ENCODE measurements around the gene SMTNL1.

SMTNL1 gene

DNA sequence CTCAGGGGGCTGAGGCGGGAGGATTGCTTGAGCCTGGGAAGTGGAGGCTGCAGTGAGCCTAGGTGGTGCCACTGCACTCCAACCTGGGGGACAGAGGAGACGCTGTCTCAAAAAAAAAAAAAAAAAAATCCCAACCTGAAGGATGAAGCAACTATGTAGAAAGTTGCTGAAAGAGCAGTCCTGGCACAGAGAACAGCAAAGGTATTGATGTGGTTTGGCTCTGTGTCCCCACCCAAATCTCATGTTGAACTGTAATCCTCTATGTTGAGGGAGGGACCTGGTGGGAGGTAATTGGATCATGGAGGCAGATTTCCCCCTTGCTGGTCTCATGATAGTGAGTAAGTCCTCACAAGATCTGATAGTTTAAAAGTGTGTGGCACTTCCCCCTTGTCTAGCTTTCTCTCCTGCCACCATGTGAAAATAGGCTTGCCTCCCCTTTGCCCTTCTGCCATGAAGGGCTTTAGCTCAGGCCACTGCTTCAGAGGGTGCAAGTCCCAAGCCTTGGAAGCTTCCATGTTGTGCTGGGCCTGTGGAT, 49.4 kb downstream of the SMTNL1 start:
- no peak for DNase-seq (ENCODE audit: low read depth)
- TF ChIP-seq, protein P1, sequence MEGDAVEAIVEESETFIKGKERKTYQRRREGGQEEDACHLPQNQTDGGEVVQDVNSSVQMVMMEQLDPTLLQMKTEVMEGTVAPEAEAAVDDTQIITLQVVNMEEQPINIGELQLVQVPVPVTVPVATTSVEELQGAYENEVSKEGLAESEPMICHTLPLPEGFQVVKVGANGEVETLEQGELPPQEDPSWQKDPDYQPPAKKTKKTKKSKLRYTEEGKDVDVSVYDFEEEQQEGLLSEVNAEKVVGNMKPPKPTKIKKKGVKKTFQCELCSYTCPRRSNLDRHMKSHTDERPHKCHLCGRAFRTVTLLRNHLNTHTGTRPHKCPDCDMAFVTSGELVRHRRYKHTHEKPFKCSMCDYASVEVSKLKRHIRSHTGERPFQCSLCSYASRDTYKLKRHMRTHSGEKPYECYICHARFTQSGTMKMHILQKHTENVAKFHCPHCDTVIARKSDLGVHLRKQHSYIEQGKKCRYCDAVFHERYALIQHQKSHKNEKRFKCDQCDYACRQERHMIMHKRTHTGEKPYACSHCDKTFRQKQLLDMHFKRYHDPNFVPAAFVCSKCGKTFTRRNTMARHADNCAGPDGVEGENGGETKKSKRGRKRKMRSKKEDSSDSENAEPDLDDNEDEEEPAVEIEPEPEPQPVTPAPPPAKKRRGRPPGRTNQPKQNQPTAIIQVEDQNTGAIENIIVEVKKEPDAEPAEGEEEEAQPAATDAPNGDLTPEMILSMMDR (IDR thresholded peaks at IDR 0.05; ENCODE audit: low read depth, low read length, missing control alignments) = no peak
- H3K4me3 ChIP-seq (ENCODE audit: low read depth, low read length) = no peak overlapping the region

DNA sequence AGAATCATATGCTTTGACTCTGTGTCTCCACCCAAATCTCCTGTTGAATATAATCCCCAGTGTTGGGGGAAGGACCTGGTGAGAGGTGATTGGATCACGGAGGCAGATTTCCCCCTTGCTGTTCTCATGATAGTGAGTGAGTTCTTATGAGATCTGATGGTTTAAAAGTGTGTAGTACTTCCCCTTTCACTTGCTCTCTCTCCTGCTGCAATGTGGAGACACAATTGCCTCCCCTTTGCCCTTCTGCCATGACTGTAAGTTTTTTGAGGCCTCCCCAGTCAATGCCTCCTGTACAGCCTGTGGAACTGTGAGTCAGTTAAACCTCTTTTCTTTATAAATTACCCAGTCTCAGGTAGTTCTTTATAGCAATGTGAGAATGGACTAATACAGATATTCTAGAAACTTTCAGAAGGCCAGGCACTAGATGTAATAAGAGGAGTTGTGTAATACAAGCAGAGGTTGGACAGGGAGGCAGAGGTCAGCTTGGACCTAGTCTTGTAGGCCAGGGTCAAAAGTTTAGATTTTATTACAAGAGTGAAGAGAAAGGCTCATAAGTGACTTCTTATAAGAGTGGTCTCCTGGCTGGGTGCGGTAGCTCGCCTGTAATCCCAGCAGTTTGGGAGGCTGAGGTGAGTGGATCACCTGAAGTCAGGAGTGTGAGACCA, 50.8 kb downstream of the SMTNL1 start:
- no peak overlapping the region for H3K4me3 ChIP-seq (ENCODE audit: low read depth, low read length)
- TF ChIP-seq, protein P1 (IDR thresholded peaks at IDR 0.05; ENCODE audit: low read depth, low read length, missing control alignments) = no peak
- DNase-seq (ENCODE audit: low read depth) = no peak

DNA sequence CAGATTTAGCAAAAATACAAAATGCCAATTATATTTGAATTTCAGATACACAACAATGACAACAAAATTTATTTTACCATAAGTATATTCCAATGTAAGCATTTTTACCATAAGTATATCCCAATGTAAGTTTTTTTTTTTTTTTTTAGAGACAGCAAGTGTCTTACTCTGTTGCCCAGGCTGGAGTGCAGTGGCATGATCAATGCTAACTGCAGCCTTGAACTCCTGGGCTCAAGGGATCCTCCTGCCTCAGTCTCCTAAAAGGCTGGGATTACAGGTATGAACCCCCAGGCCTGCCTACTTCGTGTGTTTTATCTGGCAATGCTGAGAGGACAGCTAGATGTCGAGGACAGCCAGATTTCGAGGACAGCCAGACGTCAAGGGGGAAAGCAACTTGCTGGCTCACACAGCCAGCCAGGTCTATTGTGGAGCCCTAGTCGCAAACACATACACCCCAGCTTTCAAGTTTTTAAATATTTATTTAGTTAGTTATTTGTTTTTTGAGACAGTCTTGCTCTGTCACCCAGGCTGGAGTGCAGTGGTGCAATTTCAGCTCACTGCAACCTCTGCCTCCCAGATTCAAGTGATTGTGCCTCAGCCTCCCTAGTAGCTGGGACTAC, 59.0 kb downstream of the SMTNL1 start:
- TF ChIP-seq, protein P1 (IDR thresholded peaks at IDR 0.05; ENCODE audit: low read depth, low read length, missing control alignments) = no peak
- DNase-seq (ENCODE audit: low read depth) = no peak
- no peak overlapping the region for H3K4me3 ChIP-seq (ENCODE audit: low read depth, low read length)

DNA sequence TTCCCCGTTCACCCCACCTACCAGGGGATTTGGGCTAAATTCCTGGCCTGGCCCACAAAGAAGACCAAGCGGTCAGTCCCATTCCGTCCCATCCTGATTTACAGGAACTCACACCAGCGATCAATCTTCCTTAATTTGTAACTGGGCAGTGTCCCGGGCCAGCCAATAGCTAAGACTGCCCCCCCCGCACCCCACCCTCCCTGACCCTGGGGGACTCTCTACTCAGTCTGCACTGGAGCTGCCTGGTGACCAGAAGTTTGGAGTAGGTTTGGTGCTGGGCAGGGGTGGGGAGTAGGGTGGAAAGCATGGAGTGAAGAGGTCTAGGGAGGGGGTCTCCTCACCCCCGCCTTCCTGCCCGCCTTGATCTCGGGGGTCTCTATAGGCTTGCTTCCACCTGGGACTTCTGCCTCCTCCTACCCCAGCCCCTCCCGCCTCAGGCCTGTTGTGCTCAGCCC, 60.1 kb downstream of the SMTNL1 start, which contains the start of gene SERPING1:
Gene SERPING1, plus strand, starts transcription at position 225 of the 455 bp plus-strand sequence. CDS start 586 bp downstream, outside the sequence.
- H3K4me3 ChIP-seq (ENCODE audit: low read depth, low read length) = no peak within 1 kb of the TSS
- TF ChIP-seq, protein P1 (IDR thresholded peaks at IDR 0.05; ENCODE audit: low read depth, low read length, missing control alignments) = no peak
- DNase-seq (ENCODE audit: low read depth) = no peak

DNA sequence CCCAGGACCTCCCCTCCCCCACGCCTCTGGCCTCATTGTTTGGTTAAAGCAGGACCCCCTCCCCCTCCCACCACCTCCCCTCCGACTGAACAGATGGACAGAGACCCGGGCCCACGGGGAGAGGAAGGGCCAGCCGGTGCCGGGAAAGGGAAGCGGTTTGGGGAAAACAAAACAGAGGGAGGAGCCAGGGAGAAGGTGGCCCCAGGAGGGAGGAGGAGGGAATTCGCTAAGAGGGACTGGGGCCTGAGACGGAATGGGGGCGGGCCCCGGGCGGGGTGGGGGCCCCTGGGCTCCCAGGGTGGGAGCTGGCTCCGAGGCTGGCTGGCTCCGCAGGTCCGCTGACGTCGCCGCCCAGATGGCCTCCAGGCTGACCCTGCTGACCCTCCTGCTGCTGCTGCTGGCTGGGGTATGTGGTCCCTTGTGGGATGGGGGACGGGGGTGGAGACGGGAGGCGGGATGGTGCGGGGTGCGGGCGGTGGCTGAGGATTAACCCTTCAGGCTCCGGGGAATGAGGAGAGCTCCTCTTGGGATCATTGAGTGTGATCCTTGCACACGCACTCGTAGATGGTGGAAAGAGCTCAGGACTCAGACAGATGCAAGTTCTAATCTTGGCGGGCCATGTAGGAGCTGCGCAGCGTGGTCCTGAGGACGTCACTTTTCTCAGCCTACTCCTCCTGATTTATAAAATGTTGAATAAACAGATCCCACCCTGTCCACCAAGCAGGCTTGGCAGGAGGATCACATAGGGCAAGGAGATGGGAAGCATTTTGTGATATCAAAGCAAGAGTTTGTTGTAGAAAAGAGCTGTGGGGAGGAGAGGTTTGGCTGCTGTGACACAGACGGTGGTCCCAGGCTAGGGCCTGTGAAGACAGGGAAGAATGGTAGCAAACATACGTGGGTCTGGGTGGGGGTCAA, 60.8 kb downstream of the SMTNL1 start:
- TF ChIP-seq, protein P1 (IDR thresholded peaks at IDR 0.05; ENCODE audit: low read depth, low read length, missing control alignments) = no peak
- DNase-seq (ENCODE audit: low read depth) = no peak
- H3K4me3 ChIP-seq (ENCODE audit: low read depth, low read length) = no peak overlapping the region

DNA sequence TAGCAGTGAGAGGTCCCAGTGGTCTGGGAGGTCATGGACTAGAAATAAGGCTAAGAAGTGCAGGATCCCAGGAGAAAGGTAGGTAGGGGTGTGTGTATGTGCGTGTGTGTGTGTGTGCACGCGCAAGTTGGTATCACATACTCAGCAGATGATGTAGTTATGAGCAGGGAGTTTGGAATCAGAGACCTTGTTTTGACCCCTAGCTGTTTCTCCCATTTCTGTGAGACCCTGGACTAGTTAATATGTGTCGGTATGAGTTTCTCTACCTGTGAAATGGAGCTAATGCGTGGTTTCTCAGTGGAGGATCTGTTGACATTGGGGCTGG, 61.4 kb downstream of the SMTNL1 start:
- no peak overlapping the region for H3K4me3 ChIP-seq (ENCODE audit: low read depth, low read length)
- no peak for DNase-seq (ENCODE audit: low read depth)
- TF ChIP-seq, protein P1 (IDR thresholded peaks at IDR 0.05; ENCODE audit: low read depth, low read length, missing control alignments) = no peak
